Activated T-cell treated with anti-CD3 and anti-CD28 coated beads, Interleukin-2, amount 50 U/mL, for 1 hour (primary cell): ENCODE results near the gene MICAL2.

ENCODE experiments used
- DNase-seq: peaks from one replicate; pipeline ENCODE4 v3.0.0-alpha.2; 2020

MICAL2 gene

GRCh38 chr11:12120031-12121008, 9.9 kb downstream of the MICAL2 start:
- DNase-seq = no peak

- DNase-seq = no peak
These were observed 10.6 kb downstream of the MICAL2 start for GRCh38 chr11:12121011-12121410.

GRCh38 chr11:12121517-12121916, 11.1 kb downstream of the MICAL2 start:
- DNase-seq = no peak

- DNase-seq = no peak
These were observed 11.7 kb downstream of the MICAL2 start for GRCh38 chr11:12122083-12122482.

GRCh38 chr11:12123273-12123672, 12.9 kb downstream of the MICAL2 start:
- no peak for DNase-seq

- DNase-seq = no peak
These were observed 13.4 kb downstream of the MICAL2 start for GRCh38 chr11:12123799-12124198.

- no peak for DNase-seq
These were observed 13.9 kb downstream of the MICAL2 start for GRCh38 chr11:12124306-12124705.

- DNase-seq = no peak
These were observed 15.3 kb downstream of the MICAL2 start for GRCh38 chr11:12125609-12126149.

- DNase-seq = no peak
These were observed 16.1 kb downstream of the MICAL2 start for GRCh38 chr11:12126344-12127019.

GRCh38 chr11:12127206-12127898, 17.0 kb downstream of the MICAL2 start:
- DNase-seq = no peak

GRCh38 chr11:12128301-12128751, 17.9 kb downstream of the MICAL2 start:
- no peak for DNase-seq

GRCh38 chr11:12129227-12129626, 18.8 kb downstream of the MICAL2 start:
- no peak for DNase-seq

GRCh38 chr11:12130180-12130980, 20.0 kb downstream of the MICAL2 start:
- DNase-seq = no peak

GRCh38 chr11:12131943-12132789, 21.8 kb downstream of the MICAL2 start:
- DNase-seq = no peak

GRCh38 chr11:12132790-12133145, 22.4 kb downstream of the MICAL2 start:
- no peak for DNase-seq

- no peak for DNase-seq
These were observed 23.3 kb downstream of the MICAL2 start for GRCh38 chr11:12133547-12134235.

GRCh38 chr11:12134236-12134585, 23.8 kb downstream of the MICAL2 start:
- DNase-seq = no peak

- no peak for DNase-seq
These were observed 24.8 kb downstream of the MICAL2 start for GRCh38 chr11:12135185-12135584.

- no peak for DNase-seq
These were observed 26.8 kb downstream of the MICAL2 start for GRCh38 chr11:12137005-12137690.
